Liver (tissue), 9 donors: ENCODE results near the gene SH3RF3. TPM values are rescaled to one million over a fixed set of nuclear protein-coding genes. Genes with fewer than 3 reads are reported as not detected.

Source experiments
- DNase-seq: peaks from one replicate; pipeline ENCODE4 v3.0.0-alpha.2; 2017; ENCODE audit warnings: low spot score
- H3K27ac ChIP-seq, 2 donors: one replicate each; pipeline ENCODE4 v1.7.0; 2013; ENCODE audit warnings: inconsistent platforms in 2 of 2, low read length in 2 of 2, control low read depth in 1 of 2, low read depth in 1 of 2, mild to moderate bottlenecking in 1 of 2
- H3K27me3 ChIP-seq, 4 donors: one replicate each; pipeline versions ENCODE4 v1.6.1 to v1.7.0; 2013; ENCODE audit warnings: low read length in 3 of 4, inconsistent platforms in 1 of 4, mild to moderate bottlenecking in 1 of 4, moderate library complexity in 1 of 4; ENCODE audit not compliant: control insufficient read depth in 4 of 4, insufficient read depth in 4 of 4
- H3K36me3 ChIP-seq, 4 donors: one replicate each; pipeline versions ENCODE4 v1.6.1 to v1.7.0; 2013; ENCODE audit warnings: low read length in 3 of 4, mild to moderate bottlenecking in 3 of 4, low read depth in 1 of 4, moderate library complexity in 1 of 4; ENCODE audit not compliant: control insufficient read depth in 4 of 4, insufficient read depth in 3 of 4
- H3K4me1 ChIP-seq, 4 donors: one replicate each; pipeline versions ENCODE4 v1.6.1 to v1.7.0; 2013; ENCODE audit warnings: low read length in 3 of 4, mild to moderate bottlenecking in 3 of 4, moderate library complexity in 1 of 4; ENCODE audit not compliant: control insufficient read depth in 4 of 4, insufficient read depth in 4 of 4
- H3K4me3 ChIP-seq, 3 donors: one replicate each; pipeline versions ENCODE4 v1.6.1 to v1.7.0; 2013; ENCODE audit warnings: low read length in 3 of 3, control low read depth in 1 of 3, low read depth in 1 of 3, mild to moderate bottlenecking in 1 of 3
- H3K9ac ChIP-seq, 2 donors: one replicate each; pipeline ENCODE4 v1.7.0; 2013; ENCODE audit warnings: low read length in 2 of 2, mild to moderate bottlenecking in 2 of 2, moderate library complexity in 2 of 2, control low read depth in 1 of 2, low read depth in 1 of 2
- H3K9me3 ChIP-seq, 4 donors: one replicate each; pipeline versions ENCODE4 v1.6.1 to v1.7.0; 2013; ENCODE audit warnings: low read length in 3 of 4; ENCODE audit not compliant: control insufficient read depth in 4 of 4
- EGR1 ChIP-seq, 2 donors: IDR thresholded peaks; 2 replicates each; pipeline ENCODE4 v1.6.1; 2016 to 2018; ENCODE audit warnings: antibody characterized with exemption in 2 of 2, low read depth in 2 of 2
- FOXA1 ChIP-seq: IDR thresholded peaks from 2 replicates; pipeline ENCODE4 v1.6.1; 2016; ENCODE audit warnings: antibody characterized with exemption
- FOXA2 ChIP-seq: IDR thresholded peaks from 2 replicates; pipeline ENCODE4 v1.6.1; 2016; ENCODE audit warnings: antibody characterized with exemption
- GABPA ChIP-seq, 2 donors: IDR thresholded peaks in 1 of 2; conservative IDR thresholded peaks in 1 of 2; 2 replicates each; pipeline ENCODE4 v1.6.1; 2016; ENCODE audit warnings: antibody characterized with exemption in 2 of 2, mild to moderate bottlenecking in 1 of 2, moderate library complexity in 1 of 2
- HNF4A ChIP-seq, 2 donors: conservative IDR thresholded peaks; 2 replicates each; pipeline ENCODE4 v1.6.1; 2016; ENCODE audit warnings: antibody characterized with exemption in 2 of 2, mild to moderate bottlenecking in 2 of 2
- HNF4G ChIP-seq: IDR thresholded peaks from 2 replicates; pipeline ENCODE4 v1.6.1; 2016; ENCODE audit warnings: antibody characterized with exemption
- JUND ChIP-seq, 2 donors: IDR thresholded peaks; 2 replicates each; pipeline ENCODE4 v1.6.1; 2016; ENCODE audit warnings: antibody characterized with exemption in 2 of 2
- MAX ChIP-seq: IDR thresholded peaks from 2 replicates; pipeline ENCODE4 v1.6.1; 2016; ENCODE audit warnings: antibody characterized with exemption
- NR2F2 ChIP-seq: IDR thresholded peaks from 2 replicates; pipeline ENCODE4 v1.6.1; 2016; ENCODE audit warnings: antibody characterized with exemption
- RAD21 ChIP-seq, 2 donors: IDR thresholded peaks; 2 replicates each; pipeline ENCODE4 v1.6.1; 2016; ENCODE audit warnings: antibody characterized with exemption in 2 of 2, mild to moderate bottlenecking in 2 of 2
- REST ChIP-seq: IDR thresholded peaks from 2 replicates; pipeline ENCODE4 v1.6.1; 2016; ENCODE audit warnings: antibody characterized with exemption, mild to moderate bottlenecking
- RXRA ChIP-seq, 2 donors: IDR thresholded peaks; 2 replicates each; pipeline ENCODE4 v1.6.1; 2017 to 2018; ENCODE audit warnings: antibody characterized with exemption in 2 of 2, mild to moderate bottlenecking in 1 of 2
- SP1 ChIP-seq: IDR thresholded peaks from 2 replicates; pipeline ENCODE4 v1.6.1; 2018; ENCODE audit warnings: antibody characterized with exemption, mild to moderate bottlenecking
- TAF1 ChIP-seq: conservative IDR thresholded peaks from 2 replicates; pipeline ENCODE4 v1.6.1; 2016; ENCODE audit warnings: antibody characterized with exemption, mild to moderate bottlenecking
- YY1 ChIP-seq: IDR thresholded peaks from 2 replicates; pipeline ENCODE4 v1.6.1; 2016; ENCODE audit warnings: antibody characterized with exemption, mild to moderate bottlenecking
- ZBTB33 ChIP-seq: IDR thresholded peaks from 2 replicates; pipeline ENCODE4 v1.6.1; 2016; ENCODE audit warnings: antibody characterized with exemption
- WGBS: extraction: QIAGEN DNeasy Blood & Tissue Kit; methylation state at CpG from one replicate; pipeline ENCODE4 v1.1.7; 2013; 5-methylcytosine and 5-hydroxymethylcytosine counted together
- polyA plus RNA-seq, 2 donors: library from polyadenylated mRNA; stranded (reverse) in 1 of 2; unstranded in 1 of 2; fragments of 200-250 nt in 1 of 2; fragments of >200 nt in 1 of 2; fragmentation: Nextera tagmentation in 1 of 2; extraction: Ambion mirVana in 1 of 2; gene quantifications; one replicate each; pipeline versions ENCODE4 v1.2.1 to v1.2.3, GENCODE V29; 2013 to 2015
- total RNA-seq, 2 donors: library from RNA; depleted of rRNA; stranded (reverse); fragments of >200 nt; gene quantifications; one replicate each; pipeline ENCODE4 v1.2.3, GENCODE V29; 2014
- TF ChIP-seq, protein P1 (sequence below): IDR thresholded peaks from 2 replicates; pipeline ENCODE4 v1.6.1; 2016; ENCODE audit warnings: antibody characterized with exemption
- TF ChIP-seq, protein P2 (sequence below): fragments of 150-350 bp; IDR thresholded peaks from 2 replicates; pipeline ENCODE4 v1.5.1; 2017; ENCODE audit warnings: improper control_type of control experiment, low read depth, low read length; ENCODE audit not compliant: missing input control
- donor health status: healthy.
- donor health status: healthy.
- donor health status: healthy.
- donor health status: healthy.
- donor health status: healthy.

Gene SH3RF3
- total and polyA plus RNA-seq, 4 donors, result 0.11 to 1.0 (median 0.54) TPM

DNA sequence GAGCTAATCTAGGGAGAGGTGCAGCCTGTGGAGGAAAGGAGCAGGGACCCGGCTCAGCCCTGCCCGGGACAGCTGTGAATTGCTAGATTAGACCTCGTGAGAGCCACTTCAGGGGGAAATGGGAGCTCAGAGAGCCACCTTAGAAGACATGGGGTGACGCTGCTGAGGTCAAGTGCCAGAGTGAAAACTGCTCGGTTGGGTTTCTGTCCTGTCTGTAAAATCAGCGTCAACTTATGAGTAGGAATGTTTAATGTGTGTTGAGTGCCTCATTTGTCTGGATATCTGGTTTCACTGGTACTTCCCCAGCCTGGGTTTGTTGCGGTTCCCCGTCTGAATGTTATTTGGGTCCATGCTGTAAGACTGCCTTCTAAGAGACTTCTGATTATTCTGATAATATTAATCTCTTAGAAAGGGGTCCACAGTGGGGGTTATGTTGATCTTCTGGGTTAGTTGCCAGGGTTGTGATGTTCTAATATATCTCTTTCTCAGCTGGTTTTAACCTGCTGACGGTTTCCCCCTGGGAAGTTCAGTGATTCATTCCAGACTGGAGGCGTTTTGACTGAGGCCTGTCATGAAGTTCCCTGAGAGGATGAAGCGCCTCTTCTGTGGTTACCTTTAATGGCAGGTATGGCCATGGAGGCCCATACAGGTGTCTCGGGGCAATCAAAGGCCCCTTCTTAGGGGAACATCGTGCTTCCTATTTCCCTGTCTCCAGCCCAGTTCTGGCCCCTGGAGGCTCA, 175.9 kb downstream of the SH3RF3 start:
- DNase-seq, result no peak
- Histone ChIP-seq H3K9me3 (no peaks in the 10 kb centered on the region), H3K4me1 (no peaks in the 10 kb centered on the region), H3K36me3 (no peaks in the 10 kb centered on the region), H3K27ac (no peak overlapping the region), H3K4me3 (no peak overlapping the region), H3K27me3 (no peaks in the 10 kb centered on the region), H3K9ac (no peak overlapping the region)
- TF ChIP-seq NR2F2 (no peak), FOXA1 (no peak), FOXA2 (no peak), RXRA (IDR thresholded peaks at IDR 0.05) (no peak), MAX (no peak), SP1 (no peak), ZBTB33 (no peak), YY1 (no peak), EGR1 (IDR thresholded peaks at IDR 0.05; ENCODE audit: low read depth in 2 of 2) (no peak), HNF4A (conservative IDR thresholded peaks at IDR 0.05) (no peak), TAF1 (no peak), REST (no peak), RAD21 (IDR thresholded peaks at IDR 0.05) (no peak), JUND (IDR thresholded peaks at IDR 0.05) (no peak), HNF4G (no peak), GABPA (IDR thresholded peaks at IDR 0.05 in 1 of 2, conservative IDR thresholded peaks at IDR 0.05 in 1 of 2) (no peak)
- TF ChIP-seq, protein P1, sequence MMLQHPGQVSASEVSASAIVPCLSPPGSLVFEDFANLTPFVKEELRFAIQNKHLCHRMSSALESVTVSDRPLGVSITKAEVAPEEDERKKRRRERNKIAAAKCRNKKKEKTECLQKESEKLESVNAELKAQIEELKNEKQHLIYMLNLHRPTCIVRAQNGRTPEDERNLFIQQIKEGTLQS, result no peak
- TF ChIP-seq, protein P2, sequence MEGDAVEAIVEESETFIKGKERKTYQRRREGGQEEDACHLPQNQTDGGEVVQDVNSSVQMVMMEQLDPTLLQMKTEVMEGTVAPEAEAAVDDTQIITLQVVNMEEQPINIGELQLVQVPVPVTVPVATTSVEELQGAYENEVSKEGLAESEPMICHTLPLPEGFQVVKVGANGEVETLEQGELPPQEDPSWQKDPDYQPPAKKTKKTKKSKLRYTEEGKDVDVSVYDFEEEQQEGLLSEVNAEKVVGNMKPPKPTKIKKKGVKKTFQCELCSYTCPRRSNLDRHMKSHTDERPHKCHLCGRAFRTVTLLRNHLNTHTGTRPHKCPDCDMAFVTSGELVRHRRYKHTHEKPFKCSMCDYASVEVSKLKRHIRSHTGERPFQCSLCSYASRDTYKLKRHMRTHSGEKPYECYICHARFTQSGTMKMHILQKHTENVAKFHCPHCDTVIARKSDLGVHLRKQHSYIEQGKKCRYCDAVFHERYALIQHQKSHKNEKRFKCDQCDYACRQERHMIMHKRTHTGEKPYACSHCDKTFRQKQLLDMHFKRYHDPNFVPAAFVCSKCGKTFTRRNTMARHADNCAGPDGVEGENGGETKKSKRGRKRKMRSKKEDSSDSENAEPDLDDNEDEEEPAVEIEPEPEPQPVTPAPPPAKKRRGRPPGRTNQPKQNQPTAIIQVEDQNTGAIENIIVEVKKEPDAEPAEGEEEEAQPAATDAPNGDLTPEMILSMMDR, result no peak
- 85% methylated on average over 13 of the region's 13 CpGs for WGBS
